ENCODE data around the gene TRAPPC3.

TRAPPC3 gene

GRCh38 chr1:36151134-36151844 lies 2.0 kb upstream of the TRAPPC3 start:
- DNase-seq = no peak

GRCh38 chr1:36150296-36151133 lies 1.2 kb upstream of the TRAPPC3 start:
- peak in 3 of 4 experiments; percentile 18 to 41 (median 33) for DNase-seq

- no peak for DNase-seq
Measured at GRCh38 chr1:36149973-36150295, 648 bp upstream of the TRAPPC3 start.

GRCh38 chr1:36148821-36149236 lies 457 bp downstream of the TRAPPC3 start:
- no peak for DNase-seq

GRCh38 chr1:36144413-36144812 lies 4.9 kb downstream of the TRAPPC3 start:
- no peak for DNase-seq

GRCh38 chr1:36143424-36143823 lies 5.9 kb downstream of the TRAPPC3 start:
- no peak for DNase-seq

- DNase-seq = no peak
Measured at GRCh38 chr1:36142121-36142520, 7.2 kb downstream of the TRAPPC3 start.

- DNase-seq = no peak
Measured at GRCh38 chr1:36139521-36139920, 9.8 kb downstream of the TRAPPC3 start.

- no peak for DNase-seq
Measured at GRCh38 chr1:36137776-36138175, 11.5 kb downstream of the TRAPPC3 start.

- DNase-seq = no peak
Measured at GRCh38 chr1:36137226-36137625, 12.1 kb downstream of the TRAPPC3 start.

GRCh38 chr1:36136535-36136934 lies 12.8 kb downstream of the TRAPPC3 start:
- DNase-seq = no peak

GRCh38 chr1:36135796-36136195 lies 13.5 kb downstream of the TRAPPC3 start:
- no peak for DNase-seq

GRCh38 chr1:36135330-36135667 lies 14.0 kb downstream of the TRAPPC3 start:
- DNase-seq = no peak

GRCh38 chr1:36134505-36135329 lies 14.6 kb downstream of the TRAPPC3 start:
- peak in 1 of 4 experiments; percentile 9 for DNase-seq

- no peak for DNase-seq
Measured at GRCh38 chr1:36134031-36134430, 15.3 kb downstream of the TRAPPC3 start.

GRCh38 chr1:36133484-36133883 lies 15.8 kb downstream of the TRAPPC3 start:
- DNase-seq = no peak

- no peak for DNase-seq
Measured at GRCh38 chr1:36132029-36132428, 17.3 kb downstream of the TRAPPC3 start.

- no peak for DNase-seq
Measured at GRCh38 chr1:36128905-36129206, 20.4 kb downstream of the TRAPPC3 start.

- no peak for DNase-seq
Measured at GRCh38 chr1:36128126-36128904, 21.0 kb downstream of the TRAPPC3 start.

GRCh38 chr1:36126797-36127500 lies 22.3 kb downstream of the TRAPPC3 start:
- DNase-seq = no peak

- no peak for DNase-seq
Measured at GRCh38 chr1:36126005-36126716, 23.1 kb downstream of the TRAPPC3 start.

All from activated naive CD4-positive, alpha-beta T cell (primary cell).